Ishikawa (cell line): ENCODE results near the gene ZNF239.

Experiments
- CEBPB ChIP-seq: IDR thresholded peaks from 2 replicates; pipeline ENCODE4 v1.6.1; 2012
- CREB1 ChIP-seq: IDR thresholded peaks from 2 replicates; pipeline ENCODE4 v1.6.1; 2012; ENCODE audit warnings: low read depth
- EGR1 ChIP-seq: IDR thresholded peaks from 2 replicates; pipeline ENCODE4 v1.6.1; 2012
- EP300 ChIP-seq: IDR thresholded peaks from 2 replicates; pipeline ENCODE4 v1.6.1; 2012; ENCODE audit warnings: borderline replicate concordance
- FOXM1 ChIP-seq: IDR thresholded peaks from 2 replicates; pipeline ENCODE4 v1.6.1; 2012; ENCODE audit warnings: low read depth, borderline replicate concordance
- RAD21 ChIP-seq: IDR thresholded peaks from 2 replicates; pipeline ENCODE4 v1.6.1; 2012; ENCODE audit warnings: low read depth
- YY1 ChIP-seq: IDR thresholded peaks from 2 replicates; pipeline ENCODE4 v1.6.1; 2012; ENCODE audit warnings: low read depth
- ZBTB7A ChIP-seq: IDR thresholded peaks from 2 replicates; pipeline ENCODE4 v1.6.1; 2012; ENCODE audit warnings: low read depth
- TF ChIP-seq, protein P1 (sequence below): IDR thresholded peaks from 2 replicates; pipeline ENCODE4 v1.6.1; 2012
- TF ChIP-seq, protein P2 (sequence below): IDR thresholded peaks from 2 replicates; pipeline ENCODE4 v1.6.1; 2012; ENCODE audit warnings: low read depth, mild to moderate bottlenecking
- TF ChIP-seq, protein P3 (sequence below): IDR thresholded peaks from 2 replicates; pipeline ENCODE4 v1.6.1; 2012

DNA sequence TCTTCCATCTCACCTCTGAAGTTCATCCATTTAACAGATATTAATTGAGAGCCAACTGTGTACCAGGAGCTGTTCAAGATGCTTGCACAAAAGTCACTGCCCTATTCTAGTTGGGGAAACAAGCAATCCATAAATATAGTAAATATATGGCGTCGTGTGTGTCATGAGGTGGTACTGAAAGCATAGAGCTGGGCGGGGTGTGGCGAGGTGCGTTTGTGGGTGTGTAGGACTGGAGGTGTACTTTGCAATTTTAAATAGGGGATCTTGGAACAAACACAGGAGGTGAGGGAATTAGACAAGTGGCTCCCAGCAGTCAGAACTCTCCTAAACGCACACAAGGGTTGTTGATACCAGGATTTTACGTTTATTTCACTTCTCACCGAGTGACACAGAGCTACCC lies 490 bp upstream of the ZNF239 start:
- TF ChIP-seq, protein P1, sequence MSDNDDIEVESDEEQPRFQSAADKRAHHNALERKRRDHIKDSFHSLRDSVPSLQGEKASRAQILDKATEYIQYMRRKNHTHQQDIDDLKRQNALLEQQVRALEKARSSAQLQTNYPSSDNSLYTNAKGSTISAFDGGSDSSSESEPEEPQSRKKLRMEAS, result no peak
- TF ChIP-seq EP300 (no peak), FOXM1 (no peak), EGR1 (no peak), RAD21 (no peak), CREB1 (no peak), ZBTB7A (no peak), CEBPB (no peak), YY1 (no peak)
- TF ChIP-seq, protein P2, sequence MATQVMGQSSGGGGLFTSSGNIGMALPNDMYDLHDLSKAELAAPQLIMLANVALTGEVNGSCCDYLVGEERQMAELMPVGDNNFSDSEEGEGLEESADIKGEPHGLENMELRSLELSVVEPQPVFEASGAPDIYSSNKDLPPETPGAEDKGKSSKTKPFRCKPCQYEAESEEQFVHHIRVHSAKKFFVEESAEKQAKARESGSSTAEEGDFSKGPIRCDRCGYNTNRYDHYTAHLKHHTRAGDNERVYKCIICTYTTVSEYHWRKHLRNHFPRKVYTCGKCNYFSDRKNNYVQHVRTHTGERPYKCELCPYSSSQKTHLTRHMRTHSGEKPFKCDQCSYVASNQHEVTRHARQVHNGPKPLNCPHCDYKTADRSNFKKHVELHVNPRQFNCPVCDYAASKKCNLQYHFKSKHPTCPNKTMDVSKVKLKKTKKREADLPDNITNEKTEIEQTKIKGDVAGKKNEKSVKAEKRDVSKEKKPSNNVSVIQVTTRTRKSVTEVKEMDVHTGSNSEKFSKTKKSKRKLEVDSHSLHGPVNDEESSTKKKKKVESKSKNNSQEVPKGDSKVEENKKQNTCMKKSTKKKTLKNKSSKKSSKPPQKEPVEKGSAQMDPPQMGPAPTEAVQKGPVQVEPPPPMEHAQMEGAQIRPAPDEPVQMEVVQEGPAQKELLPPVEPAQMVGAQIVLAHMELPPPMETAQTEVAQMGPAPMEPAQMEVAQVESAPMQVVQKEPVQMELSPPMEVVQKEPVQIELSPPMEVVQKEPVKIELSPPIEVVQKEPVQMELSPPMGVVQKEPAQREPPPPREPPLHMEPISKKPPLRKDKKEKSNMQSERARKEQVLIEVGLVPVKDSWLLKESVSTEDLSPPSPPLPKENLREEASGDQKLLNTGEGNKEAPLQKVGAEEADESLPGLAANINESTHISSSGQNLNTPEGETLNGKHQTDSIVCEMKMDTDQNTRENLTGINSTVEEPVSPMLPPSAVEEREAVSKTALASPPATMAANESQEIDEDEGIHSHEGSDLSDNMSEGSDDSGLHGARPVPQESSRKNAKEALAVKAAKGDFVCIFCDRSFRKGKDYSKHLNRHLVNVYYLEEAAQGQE, result no peak
- TF ChIP-seq, protein P3, sequence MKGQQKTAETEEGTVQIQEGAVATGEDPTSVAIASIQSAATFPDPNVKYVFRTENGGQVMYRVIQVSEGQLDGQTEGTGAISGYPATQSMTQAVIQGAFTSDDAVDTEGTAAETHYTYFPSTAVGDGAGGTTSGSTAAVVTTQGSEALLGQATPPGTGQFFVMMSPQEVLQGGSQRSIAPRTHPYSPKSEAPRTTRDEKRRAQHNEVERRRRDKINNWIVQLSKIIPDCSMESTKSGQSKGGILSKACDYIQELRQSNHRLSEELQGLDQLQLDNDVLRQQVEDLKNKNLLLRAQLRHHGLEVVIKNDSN, result no peak
